GM19397 (cell line): ENCODE results near the gene CUL9.

Experiments
- ATAC-seq: cut with Tn5 transposase; IDR thresholded peaks from one replicate; pipeline ENCODE4 v1.9.1; 2021; ENCODE audit warnings: mild to moderate bottlenecking, moderate library complexity; ENCODE audit not compliant: unreplicated experiment

Gene CUL9

GRCh38 chr6:43226192-43226851 is 44.3 kb downstream of the CUL9 start:
- ATAC-seq, result no peak

DNA sequence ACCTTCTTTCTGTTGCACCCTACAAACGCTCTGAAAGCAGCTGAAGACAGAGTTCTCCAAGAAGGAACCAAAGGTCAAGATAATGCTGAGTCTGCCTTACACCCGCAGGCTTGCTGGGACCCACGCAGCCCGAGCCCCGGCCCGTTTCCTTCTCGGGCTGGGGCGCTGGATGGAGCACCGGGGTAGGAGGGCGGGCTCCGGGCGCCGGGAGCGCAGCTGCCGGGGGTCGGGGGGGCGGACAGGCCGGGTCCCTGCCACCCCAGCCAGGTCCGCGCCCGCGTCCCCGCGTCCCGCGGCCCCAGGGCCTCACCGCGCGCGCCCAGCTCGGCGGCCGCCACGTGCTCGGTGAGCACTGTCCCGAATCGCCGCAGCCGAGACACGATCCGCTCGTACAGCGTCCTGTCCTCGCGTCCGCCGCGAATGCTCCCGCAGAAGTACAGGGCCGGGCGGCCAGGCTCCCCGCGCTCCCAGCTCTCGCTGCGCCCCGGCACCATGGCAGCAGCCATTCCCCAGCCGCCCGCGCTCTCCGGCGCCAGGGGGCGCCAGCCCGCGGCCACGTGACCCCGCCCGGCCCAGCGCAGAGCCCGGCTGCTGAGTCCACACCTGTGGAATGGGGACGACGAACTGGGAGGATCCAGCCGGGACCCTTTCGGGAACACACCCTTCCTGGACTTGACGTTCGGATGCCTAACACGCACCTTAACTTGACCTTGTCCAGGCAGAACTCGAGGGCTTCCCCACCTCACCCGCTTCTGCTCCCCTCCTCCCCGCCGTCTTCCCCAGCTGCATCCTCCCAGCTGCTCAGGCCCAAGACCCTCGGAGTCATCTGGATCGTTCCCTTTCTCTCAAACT is 47.2 kb downstream of the CUL9 start, which contains the start of gene DNPH1:
Gene DNPH1 (minus strand): TSS at position 531 of the 852 bp plus-strand sequence. CDS start 25 bp downstream, at position 506.
- ATAC-seq, result peak; percentile 79

GRCh38 chr6:43229803-43230620 is 48.0 kb downstream of the CUL9 start:
- ATAC-seq, result no peak

GRCh38 chr6:43231053-43231452 is 49.1 kb downstream of the CUL9 start:
- ATAC-seq, result no peak

- no peak for ATAC-seq
Observed at GRCh38 chr6:43231735-43232450, 49.9 kb downstream of the CUL9 start.

DNA sequence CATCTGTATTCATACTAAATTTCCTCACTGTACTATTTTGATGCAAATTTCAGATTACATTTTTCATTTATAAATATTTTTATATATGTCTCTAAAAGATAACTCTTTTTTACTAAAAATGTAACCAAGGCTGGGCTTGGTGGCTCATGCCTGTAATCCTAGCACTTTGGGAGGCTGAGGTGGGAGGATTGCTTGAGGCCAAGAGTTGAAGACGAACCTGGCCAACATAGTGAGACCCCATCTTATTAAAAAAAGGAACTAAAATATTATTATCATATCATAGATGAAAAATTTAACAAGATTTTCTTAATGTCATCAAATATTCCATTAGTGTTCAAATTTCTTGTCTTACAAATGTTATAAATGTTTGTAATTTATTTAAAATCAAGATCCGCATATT is 53.8 kb downstream of the CUL9 start:
- no peak for ATAC-seq

DNA sequence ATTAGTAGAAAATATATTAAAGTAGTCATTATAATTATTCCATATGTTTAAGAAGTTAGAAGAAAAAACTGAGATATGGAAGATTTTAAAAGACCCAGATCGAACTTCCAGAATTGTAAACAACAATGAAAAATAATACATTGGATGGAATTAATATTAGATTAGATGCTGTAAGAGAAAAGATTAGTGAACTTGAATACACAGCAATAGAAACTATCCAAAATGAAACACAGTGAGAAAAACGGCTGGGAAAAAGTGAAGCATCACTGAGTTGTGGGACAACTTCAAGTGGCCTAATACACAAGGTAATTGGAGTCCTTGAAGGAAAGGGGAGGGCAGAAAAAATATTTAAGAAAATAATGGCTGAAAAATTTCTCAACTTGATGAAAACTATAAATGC is 57.1 kb downstream of the CUL9 start:
- no peak for ATAC-seq

- ATAC-seq, result no peak
Observed at GRCh38 chr6:43240950-43241349, 59.0 kb downstream of the CUL9 start.

DNA sequence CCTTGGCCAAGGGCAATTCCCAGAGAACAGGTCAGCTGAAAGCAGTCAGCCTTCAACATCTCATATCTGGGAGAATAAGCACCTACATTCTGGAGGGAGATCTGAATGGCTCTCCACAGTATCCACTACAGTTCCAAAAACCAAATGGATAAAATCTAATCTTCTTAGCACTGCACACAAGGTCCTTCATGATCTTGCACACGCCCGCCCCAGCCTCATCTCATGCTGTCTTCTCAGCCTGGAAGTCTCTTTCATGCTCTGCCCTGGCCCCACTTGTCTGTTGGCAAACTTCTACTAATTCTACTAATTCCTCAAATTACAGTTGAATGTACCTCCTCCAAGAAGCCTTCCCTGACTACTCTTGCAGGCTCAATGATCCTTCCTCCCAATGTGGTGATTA is 59.5 kb downstream of the CUL9 start:
- ATAC-seq, result no peak

DNA sequence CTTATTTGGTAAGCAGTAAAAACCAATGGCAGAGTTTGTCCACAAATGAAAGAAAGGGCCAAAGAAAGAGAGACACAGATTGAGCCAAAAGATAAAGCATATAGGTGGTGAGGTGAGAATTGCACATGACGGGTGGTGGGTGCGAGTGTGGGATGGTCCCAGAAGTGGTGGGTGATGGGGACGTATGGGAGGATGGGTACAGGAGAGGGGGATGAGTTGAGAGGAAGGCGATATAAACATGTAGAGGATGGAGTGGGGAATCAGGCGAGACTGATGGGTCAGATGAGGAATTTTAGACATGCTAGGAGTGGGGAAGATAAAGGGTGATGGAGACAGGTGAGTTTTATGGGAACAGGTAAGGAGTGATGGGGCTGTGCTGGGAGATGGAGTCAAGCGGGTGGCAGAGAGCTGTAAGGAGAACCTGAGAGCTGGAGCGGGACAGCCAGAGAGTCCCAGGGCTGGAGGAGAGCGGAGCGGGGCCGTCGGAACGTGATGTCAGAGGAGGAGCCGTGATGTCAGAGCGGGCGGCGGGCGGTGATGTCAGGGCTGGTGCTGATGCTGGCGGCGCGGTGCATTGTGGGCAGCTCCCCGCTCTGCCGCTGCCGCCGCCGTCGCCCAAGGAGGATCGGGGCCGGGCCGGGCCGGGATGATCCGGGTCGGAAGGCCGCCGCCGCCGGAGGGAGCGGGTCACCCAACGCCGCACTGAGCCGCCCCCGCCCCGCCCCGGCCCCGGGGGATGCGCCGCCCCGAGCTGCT is 61.1 kb downstream of the CUL9 start, which contains the start of gene TTBK1:
Gene TTBK1 (plus strand): TSS at position 574 of the 756 bp plus-strand sequence. CDS start 3,180 bp downstream, outside the sequence.
- no peak for ATAC-seq

DNA sequence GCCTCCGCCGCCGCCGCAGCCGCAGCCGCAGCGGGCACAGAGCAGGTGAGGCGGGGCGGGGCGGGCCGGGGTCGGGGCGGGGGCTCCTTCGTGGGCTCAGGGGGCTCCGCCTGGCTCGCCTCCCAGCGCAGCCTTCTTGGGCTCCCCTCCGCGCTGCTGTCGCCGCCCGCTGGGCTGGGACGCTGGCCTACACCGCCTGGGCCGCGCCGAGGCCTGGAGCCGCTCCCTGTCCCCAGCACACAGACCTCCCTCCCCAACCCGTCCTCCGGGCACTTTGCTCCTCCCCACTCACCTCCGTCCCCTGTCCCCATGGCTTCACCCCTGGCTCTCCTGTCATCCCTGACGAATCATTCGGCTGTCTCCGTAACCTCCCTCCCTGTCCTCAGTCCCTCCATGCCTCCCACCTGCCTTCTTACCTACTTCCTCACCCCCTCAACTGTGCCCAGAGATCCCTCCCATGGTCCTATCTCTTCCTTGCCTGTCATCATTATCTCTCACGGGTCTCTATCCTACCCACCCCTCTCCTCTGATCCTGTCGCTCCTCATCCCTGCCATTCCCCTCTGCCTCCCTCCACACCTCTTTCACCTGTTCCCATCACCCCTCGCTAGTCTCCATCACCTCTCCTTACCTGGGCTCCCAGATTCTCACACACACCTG is 61.8 kb downstream of the CUL9 start:
- ATAC-seq, result no peak

GRCh38 chr6:43246301-43247113 is 64.5 kb downstream of the CUL9 start:
- ATAC-seq, result peak; percentile 30

- peak; percentile 87 for ATAC-seq
Observed at GRCh38 chr6:43247114-43247999, 65.4 kb downstream of the CUL9 start.

GRCh38 chr6:43248101-43248500 is 66.1 kb downstream of the CUL9 start:
- no peak for ATAC-seq

GRCh38 chr6:43248791-43249190 is 66.8 kb downstream of the CUL9 start:
- no peak for ATAC-seq

GRCh38 chr6:43250992-43251373 is 69.0 kb downstream of the CUL9 start:
- ATAC-seq, result no peak

DNA sequence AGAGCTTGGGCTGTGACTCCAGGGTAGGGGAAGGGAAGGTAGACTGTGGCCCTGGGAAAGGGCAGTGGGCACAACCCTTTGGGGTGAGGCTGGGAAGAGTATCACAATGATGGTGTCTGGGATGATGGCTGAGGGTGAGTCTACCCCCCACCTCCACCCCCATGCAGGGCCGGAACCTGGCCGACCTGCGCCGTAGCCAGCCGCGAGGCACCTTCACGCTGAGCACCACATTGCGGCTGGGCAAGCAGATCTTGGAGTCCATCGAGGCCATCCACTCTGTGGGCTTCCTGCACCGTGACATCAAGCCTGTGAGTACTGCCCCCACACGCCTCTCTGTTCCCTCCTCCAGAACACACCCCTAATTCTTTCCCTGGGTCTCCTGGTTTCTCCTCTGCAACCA is 71.4 kb downstream of the CUL9 start:
- ATAC-seq, result no peak
